Neural progenitor cell (in vitro differentiated cells): Measurements from ENCODE around the gene RNF123. TPM values are rescaled to one million over a fixed set of nuclear protein-coding genes. Genes with fewer than 3 reads are reported as not detected.

Source experiments
- DNase-seq: peaks from one replicate; pipeline ENCODE4 v3.0.0-alpha.2; 2016; ENCODE audit warnings: low spot score
- H2AFZ ChIP-seq: fragments of 200-600 bp; sonication (generic); replicated peaks from 2 replicates; pipeline ENCODE4 v1.6.1; 2016; ENCODE audit warnings: antibody characterized with exemption
- H3F3A ChIP-seq: fragments of 200-600 bp; sonication (generic); 2 replicates; pipeline ENCODE4 v1.6.1; 2016; ENCODE audit warnings: antibody characterized with exemption, low read depth
- H3K27ac ChIP-seq: fragments of 200-600 bp; sonication (generic); 2 replicates; pipeline ENCODE4 v1.5.1; 2016; ENCODE audit warnings: mild to moderate bottlenecking
- H3K27me3 ChIP-seq: fragments of 200-600 bp; sonication (generic); 2 replicates; pipeline ENCODE4 v1.6.1; 2016; ENCODE audit warnings: mild to moderate bottlenecking, moderate library complexity
- H3K36me3 ChIP-seq: fragments of 200-600 bp; sonication (generic); 2 replicates; pipeline ENCODE4 v1.5.1; 2016
- H3K4me1 ChIP-seq: fragments of 200-600 bp; sonication (generic); 2 replicates; pipeline ENCODE4 v1.6.1; 2016; ENCODE audit warnings: mixed run types
- H3K4me2 ChIP-seq: fragments of 200-600 bp; sonication (generic); 2 replicates; pipeline ENCODE4 v1.6.1; 2016
- H3K4me3 ChIP-seq: fragments of 200-600 bp; sonication (generic); 2 replicates; pipeline ENCODE4 v1.5.1; 2016
- H3K79me2 ChIP-seq: fragments of 200-600 bp; sonication (generic); 2 replicates; pipeline ENCODE4 v1.6.1; 2016; ENCODE audit warnings: low read depth
- H3K9ac ChIP-seq: fragments of 200-600 bp; sonication (generic); 2 replicates; pipeline ENCODE4 v1.6.1; 2016
- H3K9me3 ChIP-seq: fragments of 200-600 bp; sonication (generic); 2 replicates; pipeline ENCODE4 v1.5.1; 2016; ENCODE audit warnings: low read depth
- H4K20me1 ChIP-seq: fragments of 200-600 bp; sonication (generic); 2 replicates; pipeline ENCODE4 v1.6.1; 2016; ENCODE audit warnings: low read depth
- H3K27ac Mint-ChIP-seq: 3 replicates; pipeline ENCODE4 v1.8.0; 2021; ENCODE audit warnings: mixed read lengths
- H3K27me3 Mint-ChIP-seq: 2 replicates; pipeline ENCODE4 v1.8.0; 2022; ENCODE audit warnings: low read depth, mild to moderate bottlenecking, inconsistent platforms, moderate library complexity, mixed read lengths; ENCODE audit not compliant: insufficient read depth
- H3K36me3 Mint-ChIP-seq: 3 replicates; pipeline ENCODE4 v1.8.0; 2021; ENCODE audit warnings: mixed read lengths
- H3K4me1 Mint-ChIP-seq: 3 replicates; pipeline ENCODE4 v1.8.0; 2021; ENCODE audit warnings: mixed read lengths
- H3K4me3 Mint-ChIP-seq: 3 replicates; pipeline ENCODE4 v1.8.0; 2021; ENCODE audit warnings: mild to moderate bottlenecking, moderate library complexity, mixed read lengths
- H3K9me3 Mint-ChIP-seq: 3 replicates; pipeline ENCODE4 v1.8.0; 2020; ENCODE audit warnings: mixed read lengths
- EZH2 ChIP-seq: fragments of 200-600 bp; sonication (generic); IDR thresholded peaks from 2 replicates; pipeline ENCODE4 v1.6.1; 2017; ENCODE audit warnings: antibody characterized with exemption, mild to moderate bottlenecking, moderate library complexity
- EZH2phosphoT487 ChIP-seq: fragments of 200-600 bp; sonication (generic); IDR thresholded peaks from 2 replicates; pipeline ENCODE4 v1.6.1; 2017; ENCODE audit warnings: antibody characterized with exemption
- small RNA-seq: library from RNA; depleted of rRNA; stranded (forward); fragments of <200 nt; gene quantifications from one replicate; pipeline ENCODE3, GENCODE V24; 2015
- total RNA-seq: library from RNA; depleted of rRNA; stranded (reverse); fragments of >200 nt; gene quantifications from 2 replicates; pipeline ENCODE4 v1.2.3, GENCODE V29; 2015; ENCODE audit warnings: low replicate concordance
- TF ChIP-seq, protein P1 (sequence below): fragments of 200-600 bp; sonication (generic); IDR thresholded peaks from 2 replicates; pipeline ENCODE4 v1.5.1; 2017; ENCODE audit warnings: antibody characterized with exemption, mild to moderate bottlenecking

RNF123 gene
- total RNA-seq, 1 donor from 2014 or later = 15.0 TPM

GRCh38 chr3:49769286-49769915, 80.0 kb downstream of the RNF123 start:
- Histone ChIP-seq H3K4me3 (no peak overlapping the region), H3F3A (no peaks in the 10 kb centered on the region), H3K9ac (no peak overlapping the region), H3K27ac (no peak overlapping the region), H3K4me2 (no peak overlapping the region), H3K36me3 (no peaks in the 10 kb centered on the region), H4K20me1 (peaks cover 36% of the 10 kb centered on the region), H3K79me2 (peaks cover 99% of the 10 kb centered on the region), H3K27me3 (no peaks in the 10 kb centered on the region), H3K9me3 (no peaks in the 10 kb centered on the region), H3K4me1 (no peaks in the 10 kb centered on the region), H2AFZ (no peak overlapping the region)
- no peaks in the 10 kb centered on the region for H3K9me3 Mint-ChIP-seq
- H3K27me3 Mint-ChIP-seq = no peaks in the 10 kb centered on the region
- no peak overlapping the region for H3K27ac Mint-ChIP-seq
- H3K4me3 Mint-ChIP-seq = no peak overlapping the region
- TF ChIP-seq EZH2 = no peak
- TF ChIP-seq EZH2phosphoT487 = no peak
- TF ChIP-seq, protein P1, sequence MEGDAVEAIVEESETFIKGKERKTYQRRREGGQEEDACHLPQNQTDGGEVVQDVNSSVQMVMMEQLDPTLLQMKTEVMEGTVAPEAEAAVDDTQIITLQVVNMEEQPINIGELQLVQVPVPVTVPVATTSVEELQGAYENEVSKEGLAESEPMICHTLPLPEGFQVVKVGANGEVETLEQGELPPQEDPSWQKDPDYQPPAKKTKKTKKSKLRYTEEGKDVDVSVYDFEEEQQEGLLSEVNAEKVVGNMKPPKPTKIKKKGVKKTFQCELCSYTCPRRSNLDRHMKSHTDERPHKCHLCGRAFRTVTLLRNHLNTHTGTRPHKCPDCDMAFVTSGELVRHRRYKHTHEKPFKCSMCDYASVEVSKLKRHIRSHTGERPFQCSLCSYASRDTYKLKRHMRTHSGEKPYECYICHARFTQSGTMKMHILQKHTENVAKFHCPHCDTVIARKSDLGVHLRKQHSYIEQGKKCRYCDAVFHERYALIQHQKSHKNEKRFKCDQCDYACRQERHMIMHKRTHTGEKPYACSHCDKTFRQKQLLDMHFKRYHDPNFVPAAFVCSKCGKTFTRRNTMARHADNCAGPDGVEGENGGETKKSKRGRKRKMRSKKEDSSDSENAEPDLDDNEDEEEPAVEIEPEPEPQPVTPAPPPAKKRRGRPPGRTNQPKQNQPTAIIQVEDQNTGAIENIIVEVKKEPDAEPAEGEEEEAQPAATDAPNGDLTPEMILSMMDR = no peak
- H3K4me1 Mint-ChIP-seq = no peaks in the 10 kb centered on the region
- no peak for DNase-seq
- peaks cover 13% of the 10 kb centered on the region for H3K36me3 Mint-ChIP-seq

- H3F3A ChIP-seq = no peaks in the 10 kb centered on the region
- Mint-ChIP-seq H3K4me1 (no peaks in the 10 kb centered on the region), H3K27ac (no peak overlapping the region), H3K27me3 (no peaks in the 10 kb centered on the region), H3K9me3 (no peaks in the 10 kb centered on the region), H3K36me3 (peaks cover 14% of the 10 kb centered on the region), H3K4me3 (no peak overlapping the region)
- no peaks in the 10 kb centered on the region for H3K27me3 ChIP-seq
- no peak overlapping the region for H3K4me3 ChIP-seq
- H3K27ac ChIP-seq = no peak overlapping the region
- no peak overlapping the region for H2AFZ ChIP-seq
- peaks cover 99% of the 10 kb centered on the region for H3K79me2 ChIP-seq
- DNase-seq = no peak
- peaks cover 39% of the 10 kb centered on the region for H4K20me1 ChIP-seq
- no peaks in the 10 kb centered on the region for H3K9me3 ChIP-seq
- no peaks in the 10 kb centered on the region for H3K4me1 ChIP-seq
- H3K4me2 ChIP-seq = no peak overlapping the region
- no peaks in the 10 kb centered on the region for H3K36me3 ChIP-seq
- TF ChIP-seq, protein P1 = no peak
- TF ChIP-seq EZH2phosphoT487 (no peak), EZH2 (no peak)
- no peak overlapping the region for H3K9ac ChIP-seq
Observed at GRCh38 chr3:49769926-49770325, 80.6 kb downstream of the RNF123 start.

Small RNA genes within 50 kb of the gene (small RNA-seq; reads per million reads assigned to genes)
- gene AMIGO3 = not detected
- not detected for gene COX6CP14

Other genes with a start within 250 kb of the RNF123 start
- gene DAG1, start 219.3 kb upstream of the RNF123 start, total RNA-seq = 67.5 and 94.5 TPM in 2 replicates
- 0.17 and 0.53 TPM in 2 replicates for gene BSN, start 135.1 kb upstream of the RNF123 start, total RNA-seq
- 132 and 160 TPM in 2 replicates for gene APEH, start 15.2 kb upstream of the RNF123 start, total RNA-seq
- gene MST1, start 83 bp upstream of the RNF123 start, total RNA-seq = 2.7 and 8.8 TPM in 2 replicates
- gene AMIGO3, start 30.1 kb downstream of the RNF123 start, total RNA-seq = 2.6 TPM in 1 of 2 replicates, not detected in the other
- gene GMPPB, start 34.4 kb downstream of the RNF123 start, total RNA-seq = 10.6 and 18.8 TPM in 2 replicates
- gene IP6K1, start 97.0 kb downstream of the RNF123 start, total RNA-seq = 26.3 and 41.2 TPM in 2 replicates
- gene CDHR4, start 110.3 kb downstream of the RNF123 start, total RNA-seq = 0.12 TPM in 1 of 2 replicates, not detected in the other
- 0.84 TPM in 1 of 2 replicates, not detected in the other for gene INKA1, start 113.7 kb downstream of the RNF123 start, total RNA-seq
- gene UBA7, start 124.4 kb downstream of the RNF123 start, total RNA-seq = 0.47 and 4.3 TPM in 2 replicates
- gene TRAIP, start 167.0 kb downstream of the RNF123 start, total RNA-seq = 24.4 and 32.2 TPM in 2 replicates
- 10.8 and 12.1 TPM in 2 replicates for gene CAMKV, start 180.3 kb downstream of the RNF123 start, total RNA-seq
- 0.32 and 1.8 TPM in 2 replicates for gene MST1R, start 214.3 kb downstream of the RNF123 start, total RNA-seq
- gene MON1A, start 240.3 kb downstream of the RNF123 start, total RNA-seq = 1.9 and 4.5 TPM in 2 replicates